Measurements from ENCODE around the gene SYT6.

The SYT6 gene

GRCh38 chr1:114116086-114116485 lies 37.6 kb downstream of the SYT6 start:
- no peak for DNase-seq

GRCh38 chr1:114114185-114115094 lies 39.2 kb downstream of the SYT6 start:
- DNase-seq: peak; percentile 18

DNA sequence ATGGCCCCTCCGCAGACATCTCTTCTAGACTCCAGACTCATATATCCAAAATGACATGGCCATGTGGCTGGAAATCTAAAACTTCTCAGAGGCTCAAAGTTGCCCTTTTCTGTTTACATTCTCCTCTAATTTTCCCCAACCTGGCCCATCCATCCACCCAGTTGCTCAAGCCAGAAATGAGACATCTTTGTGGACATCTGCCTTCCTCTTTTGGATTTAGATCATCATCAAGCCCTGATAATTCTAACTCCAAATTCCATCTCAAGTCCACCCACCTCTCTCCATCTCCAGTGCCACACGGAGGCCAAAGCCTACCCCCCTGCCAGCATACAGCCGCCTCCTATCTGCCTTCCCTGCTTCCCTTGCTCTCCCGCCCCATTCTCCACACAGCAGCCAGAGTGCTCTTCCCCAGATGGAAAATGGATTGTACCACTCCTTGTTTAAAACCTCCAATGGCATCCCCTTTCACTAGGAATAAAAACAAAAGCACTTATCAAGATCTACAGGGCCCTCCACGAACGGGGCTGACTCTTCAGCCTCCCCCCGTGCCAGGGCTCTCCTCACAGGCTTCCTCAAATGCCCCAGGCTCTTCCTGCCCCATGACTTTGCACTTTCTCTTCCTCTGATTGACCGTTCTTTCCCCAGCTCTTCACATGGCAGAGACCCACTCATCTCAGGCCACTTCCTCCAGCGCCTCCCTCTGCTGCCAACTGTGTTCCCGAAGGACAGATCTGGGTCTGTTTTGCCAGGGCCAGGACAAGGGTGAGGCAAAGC lies 40.1 kb downstream of the SYT6 start:
- no peak for DNase-seq

GRCh38 chr1:114112775-114113174 lies 40.9 kb downstream of the SYT6 start:
- DNase-seq: no peak

GRCh38 chr1:114111731-114112641 lies 41.7 kb downstream of the SYT6 start:
- DNase-seq: no peak

GRCh38 chr1:114109981-114110380 lies 43.7 kb downstream of the SYT6 start:
- DNase-seq: no peak

- no peak for DNase-seq
Observed at GRCh38 chr1:114108751-114109255, 44.9 kb downstream of the SYT6 start.

DNA sequence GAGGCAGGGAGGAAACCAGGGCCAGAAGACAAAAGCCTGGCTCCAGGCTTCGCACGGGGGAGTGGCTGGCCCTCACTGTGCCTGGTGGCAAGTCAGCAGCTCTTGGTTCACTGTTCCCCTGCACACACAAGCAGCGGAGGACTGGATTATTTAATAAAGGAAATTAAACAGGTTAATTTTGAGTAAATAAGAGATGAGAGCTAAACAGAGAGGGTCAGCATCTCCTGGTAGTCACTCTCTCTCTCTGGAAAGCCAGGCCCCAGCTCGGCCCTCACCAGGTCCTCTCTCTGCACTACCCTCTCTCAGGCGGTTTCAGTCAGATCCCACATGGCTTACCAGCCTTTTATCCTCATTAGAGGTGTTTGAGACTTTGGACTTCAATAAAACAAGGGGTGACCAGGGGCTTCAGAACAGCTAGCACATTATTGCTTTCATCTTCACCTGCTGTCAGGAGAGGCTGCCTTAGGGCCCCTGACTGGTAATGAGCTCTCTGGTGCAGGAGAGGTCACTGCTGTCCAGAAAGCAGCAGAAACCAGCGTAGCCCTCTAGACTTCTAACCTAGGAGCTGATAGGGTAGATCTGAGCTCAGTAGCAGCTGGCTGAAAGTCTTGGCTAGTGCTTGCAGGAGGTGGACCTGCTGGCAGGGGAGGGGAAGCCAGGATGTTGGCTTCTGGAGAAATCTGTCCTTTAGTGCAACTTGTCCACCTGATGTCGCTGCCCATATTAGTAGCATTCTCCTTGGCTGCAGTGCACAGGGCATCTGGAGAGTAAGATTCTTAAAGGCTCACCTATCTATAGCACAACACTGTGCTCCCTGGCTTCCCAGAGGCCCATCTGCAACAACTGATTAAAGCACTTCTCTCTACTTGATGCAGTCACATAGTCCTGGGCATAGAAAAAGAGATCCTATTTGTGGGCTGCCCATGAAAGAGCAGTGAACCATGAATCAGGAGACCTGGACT lies 45.9 kb downstream of the SYT6 start:
- no peak for DNase-seq

DNA sequence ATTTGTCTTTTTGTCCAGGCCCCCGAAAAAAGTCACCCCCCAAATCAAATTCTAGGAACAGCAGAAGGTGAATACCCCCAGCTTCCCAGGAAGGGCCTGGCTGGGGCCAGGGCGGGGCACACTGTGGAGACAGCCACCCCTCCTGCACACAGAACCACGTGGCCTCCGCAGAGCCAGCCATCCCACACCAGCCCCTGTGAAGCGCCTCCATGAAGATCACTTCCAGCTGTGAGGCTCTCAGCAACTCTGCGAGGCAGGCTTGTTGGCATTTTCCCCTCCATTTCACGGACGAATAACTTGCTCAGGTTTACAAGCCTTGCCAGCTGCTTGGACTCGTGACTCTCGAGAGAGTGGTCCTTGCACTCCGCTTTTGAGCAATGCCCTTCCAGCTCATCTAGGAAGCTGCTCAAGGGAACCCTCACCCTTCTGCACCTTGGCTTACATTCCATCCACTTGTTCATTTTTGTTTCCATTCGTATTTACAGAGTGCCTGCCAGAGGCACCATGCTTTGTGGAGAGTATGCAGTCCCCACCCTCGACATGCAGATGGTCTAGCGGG lies 48.2 kb downstream of the SYT6 start:
- DNase-seq: no peak

GRCh38 chr1:114104949-114105348 lies 48.7 kb downstream of the SYT6 start:
- no peak for DNase-seq

DNA sequence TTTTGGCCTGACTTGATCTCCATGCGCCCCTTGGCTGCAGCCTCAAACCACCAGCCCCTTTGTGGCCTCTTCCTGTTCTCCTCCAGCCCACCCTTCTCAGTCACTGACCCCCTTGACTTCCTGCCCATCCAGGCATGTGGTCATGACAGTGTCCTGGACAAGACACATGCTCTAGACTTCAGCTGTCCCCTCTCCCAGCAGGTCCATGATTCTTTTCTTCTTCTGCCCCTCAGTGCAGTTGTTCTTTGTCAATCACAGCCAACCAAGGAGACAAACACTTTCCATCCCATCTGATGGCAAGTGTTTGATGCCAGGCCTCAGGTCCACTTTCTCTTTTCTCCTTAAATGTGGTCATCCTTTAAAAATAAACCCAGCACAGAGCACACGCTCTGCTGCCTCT lies 49.7 kb downstream of the SYT6 start:
- DNase-seq: no peak

GRCh38 chr1:114102136-114102535 lies 51.5 kb downstream of the SYT6 start:
- no peak for DNase-seq

GRCh38 chr1:114100148-114100547 lies 53.5 kb downstream of the SYT6 start:
- no peak for DNase-seq

- DNase-seq: no peak
Observed at GRCh38 chr1:114099268-114099667, 54.4 kb downstream of the SYT6 start.

- DNase-seq: no peak
Observed at GRCh38 chr1:114097109-114097508, 56.6 kb downstream of the SYT6 start.

- DNase-seq: peak; percentile 5
Observed at GRCh38 chr1:114094675-114095074, 59.0 kb downstream of the SYT6 start.

GRCh38 chr1:114094363-114094634 lies 59.4 kb downstream of the SYT6 start:
- DNase-seq: peak; percentile 47

DNA sequence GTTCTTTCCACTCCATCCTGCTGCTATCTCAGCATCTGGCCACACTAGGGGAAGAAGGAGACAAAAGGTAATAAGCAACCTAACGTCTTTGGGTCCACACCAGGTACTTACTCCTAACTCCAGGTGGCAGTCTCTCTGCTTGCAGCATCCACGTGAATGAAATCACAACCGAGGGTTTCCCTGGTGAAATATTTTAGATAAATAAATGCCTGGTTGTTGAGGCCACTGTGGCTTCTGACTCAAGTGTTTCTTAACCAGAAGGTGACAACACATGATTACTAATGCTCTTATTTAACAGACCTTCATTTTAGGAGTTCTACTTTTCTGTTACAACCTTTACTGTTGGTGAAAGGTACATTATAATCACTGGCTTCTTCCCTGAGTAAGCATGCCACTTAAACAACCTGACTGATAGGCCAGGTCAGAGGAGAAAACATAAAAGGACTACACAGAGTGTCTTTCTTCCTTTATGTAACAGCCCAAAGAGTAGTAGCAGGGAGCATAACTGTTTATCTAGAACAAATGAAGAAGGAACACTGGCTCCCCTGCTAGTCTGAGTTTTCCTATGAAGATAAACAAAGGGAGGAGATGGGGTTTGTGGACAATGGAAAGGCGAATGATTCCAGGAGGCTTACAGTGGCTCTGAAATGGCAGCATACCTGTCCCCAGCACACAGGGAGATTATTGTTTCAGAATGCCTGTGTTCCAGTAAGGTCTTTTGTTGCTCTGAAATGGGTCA lies 59.9 kb downstream of the SYT6 start:
- DNase-seq: peak; percentile 67

DNA sequence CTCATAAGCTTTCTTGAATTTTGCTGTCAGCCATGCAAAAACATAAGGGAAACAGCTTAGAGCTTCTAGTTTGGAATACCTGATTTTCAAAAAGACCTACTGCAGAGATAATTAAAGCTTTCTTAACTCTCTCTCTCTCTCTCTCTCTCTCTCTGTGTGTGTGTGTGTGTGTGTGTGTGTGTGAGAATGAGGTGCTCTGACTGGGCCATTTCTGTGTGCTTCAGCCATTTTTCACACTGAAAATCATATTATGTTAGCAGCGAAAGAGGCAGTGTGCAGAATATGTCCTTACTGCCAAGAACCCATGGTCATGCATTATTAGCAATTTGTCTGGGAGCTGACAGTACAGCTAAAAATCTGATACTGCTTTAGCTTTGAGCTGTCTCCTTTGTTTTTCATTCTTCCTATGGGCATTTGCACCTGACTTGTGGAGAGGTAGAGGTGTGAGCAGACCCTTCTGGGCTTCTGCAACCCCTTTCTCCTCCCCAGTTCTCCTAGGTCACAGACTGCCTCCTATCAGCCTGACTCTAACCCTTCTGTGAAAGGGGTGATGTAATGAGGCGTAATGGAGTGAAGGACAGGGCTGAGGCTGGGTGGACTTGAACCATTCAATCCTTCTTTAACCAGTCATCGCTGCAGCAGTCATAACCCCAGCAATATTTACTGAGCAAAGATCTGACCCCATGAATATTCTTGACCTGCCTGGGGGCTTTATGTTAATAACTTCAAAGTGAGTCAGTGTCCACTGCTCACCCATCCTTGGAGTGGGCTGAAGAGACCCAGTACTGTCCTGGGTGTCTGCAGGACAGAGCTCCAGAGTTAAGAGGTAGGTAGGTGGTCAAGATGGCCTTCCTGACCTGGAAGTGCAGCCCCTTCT lies 61.2 kb downstream of the SYT6 start:
- DNase-seq: no peak

GRCh38 chr1:114091711-114092110 lies 62.0 kb downstream of the SYT6 start:
- no peak for DNase-seq
